ENCODE measurements around the gene GRIA3.

GRCh38 chrX:123322536-123322935, 138.5 kb downstream of the GRIA3 start:
- TF ChIP-seq, protein P1, sequence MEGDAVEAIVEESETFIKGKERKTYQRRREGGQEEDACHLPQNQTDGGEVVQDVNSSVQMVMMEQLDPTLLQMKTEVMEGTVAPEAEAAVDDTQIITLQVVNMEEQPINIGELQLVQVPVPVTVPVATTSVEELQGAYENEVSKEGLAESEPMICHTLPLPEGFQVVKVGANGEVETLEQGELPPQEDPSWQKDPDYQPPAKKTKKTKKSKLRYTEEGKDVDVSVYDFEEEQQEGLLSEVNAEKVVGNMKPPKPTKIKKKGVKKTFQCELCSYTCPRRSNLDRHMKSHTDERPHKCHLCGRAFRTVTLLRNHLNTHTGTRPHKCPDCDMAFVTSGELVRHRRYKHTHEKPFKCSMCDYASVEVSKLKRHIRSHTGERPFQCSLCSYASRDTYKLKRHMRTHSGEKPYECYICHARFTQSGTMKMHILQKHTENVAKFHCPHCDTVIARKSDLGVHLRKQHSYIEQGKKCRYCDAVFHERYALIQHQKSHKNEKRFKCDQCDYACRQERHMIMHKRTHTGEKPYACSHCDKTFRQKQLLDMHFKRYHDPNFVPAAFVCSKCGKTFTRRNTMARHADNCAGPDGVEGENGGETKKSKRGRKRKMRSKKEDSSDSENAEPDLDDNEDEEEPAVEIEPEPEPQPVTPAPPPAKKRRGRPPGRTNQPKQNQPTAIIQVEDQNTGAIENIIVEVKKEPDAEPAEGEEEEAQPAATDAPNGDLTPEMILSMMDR (IDR thresholded peaks at IDR 0.05), result no peak
- no peak for TF ChIP-seq POLR2A (IDR thresholded peaks at IDR 0.05)
